K562 (cell line): ENCODE data around the gene STXBP4. TPM values are rescaled to one million over a fixed set of nuclear protein-coding genes. Genes with fewer than 3 reads are reported as not detected.

ENCODE experiments used
- EHMT2 ChIP-seq: fragments of 450-650 bp; IDR thresholded peaks from 2 replicates; pipeline ENCODE4 v1.6.1; 2018; ENCODE audit warnings: antibody characterized with exemption
- ETV1 ChIP-seq: fragments of 450-650 bp; conservative IDR thresholded peaks from 2 replicates; pipeline ENCODE4 v1.6.1; 2016; ENCODE audit warnings: missing genetic modification characterization, control low read depth, low read depth, missing compliant biosample characterization
- GTF2E2 ChIP-seq: fragments of 200-800 bp; sonication (Bioruptor generic); IDR thresholded peaks from 2 replicates; pipeline ENCODE4 v1.6.1; 2016; ENCODE audit warnings: missing genetic modification characterization, missing compliant biosample characterization
- GTF2F1 ChIP-seq: IDR thresholded peaks from 2 replicates; pipeline ENCODE4 v1.6.1; 2011; ENCODE audit warnings: low read depth, low read length, improper control_type of control experiment
- PML ChIP-seq: IDR thresholded peaks from 2 replicates; pipeline ENCODE4 v1.6.1; 2012; ENCODE audit warnings: low read length, inconsistent platforms
- RBM17 ChIP-seq: fragments of 200-400 bp; formaldehyde crosslinking; IDR thresholded peaks from 2 replicates; pipeline ENCODE4 v1.6.1; 2017; ENCODE audit warnings: low read depth, mild to moderate bottlenecking, low read length, borderline replicate concordance
- SRF ChIP-seq, 2 experiments: fragments of 250-450, 450-650 bp in 1 of 2; sonication (Bioruptor Pico) in 1 of 2; sonication (generic) in 1 of 2; formaldehyde crosslinking; IDR thresholded peaks; 2 replicates each; pipeline versions ENCODE4 v1.5.0 to v1.5.1; 2020 to 2022; ENCODE audit warnings: mild to moderate bottlenecking in 1 of 2, missing genetic modification reagents in 1 of 2
- TCF7 ChIP-seq: sonication (generic); IDR thresholded peaks from 2 replicates; pipeline ENCODE4 v1.6.1; 2016; ENCODE audit warnings: antibody characterized with exemption, borderline replicate concordance
- ZBTB40 ChIP-seq, 2 experiments: fragments of 450-650 bp in 1 of 2; sonication (generic) in 1 of 2; formaldehyde crosslinking in 1 of 2; IDR thresholded peaks; 2 replicates each; pipeline versions ENCODE4 v1.7.1 to v1.9.0; 2016 to 2022; ENCODE audit warnings: inconsistent platforms in 1 of 2, mild to moderate bottlenecking in 1 of 2, missing genetic modification reagents in 1 of 2
- ZBTB7A ChIP-seq: IDR thresholded peaks from 2 replicates; pipeline ENCODE4 v1.6.1; 2011; ENCODE audit warnings: low read depth, mild to moderate bottlenecking, low read length, moderate library complexity, borderline replicate concordance; ENCODE audit not compliant: control insufficient read depth
- ZNF592 ChIP-seq: fragments of 450-650 bp; IDR thresholded peaks from 2 replicates; pipeline ENCODE4 v1.6.1; 2017; ENCODE audit warnings: antibody characterized with exemption, mild to moderate bottlenecking
- polyA plus RNA-seq, 8 experiments: library from polyadenylated mRNA; depleted of rRNA in 4 of 8; stranded (reverse) in 5 of 8; unstranded in 3 of 8; fragments of >200 nt; fragmentation: Nextera tagmentation in 2 of 8; fragmentation: Illumina TruSeq in 1 of 8; extraction: Ambion mirVana in 2 of 8; extraction: Trizol in 1 of 8; gene quantifications; 2 replicates each; pipeline versions ENCODE4 v1.2.1 to v1.2.3, GENCODE V29; 2011 to 2014; ENCODE audit warnings: inconsistent platforms in 1 of 8, missing spikeins in 1 of 8
- total RNA-seq, 7 experiments: library from RNA; depleted of rRNA in 6 of 7; stranded (reverse); fragments of >200 nt in 6 of 7; fragmentation: Illumina TruSeq in 2 of 7; extraction: Trizol in 2 of 7; gene quantifications; 2 replicates each; pipeline versions ENCODE4 v1.2.1 to v1.2.3, GENCODE V29; 2011 to 2021; ENCODE audit warnings: low replicate concordance in 1 of 7
- TF ChIP-seq, protein P1 (sequence below): fragments of 450-650 bp; formaldehyde crosslinking; IDR thresholded peaks from 2 replicates; pipeline ENCODE4 v1.4.0; 2022; ENCODE audit warnings: mild to moderate bottlenecking, moderate library complexity

Gene STXBP4
- total and polyA plus RNA-seq, 9 of the 15 experiments (the other 6 are each of a cell fraction or from before 2014, with no cell fraction given) = 11.6 to 23.2 (median 18.5) TPM

DNA sequence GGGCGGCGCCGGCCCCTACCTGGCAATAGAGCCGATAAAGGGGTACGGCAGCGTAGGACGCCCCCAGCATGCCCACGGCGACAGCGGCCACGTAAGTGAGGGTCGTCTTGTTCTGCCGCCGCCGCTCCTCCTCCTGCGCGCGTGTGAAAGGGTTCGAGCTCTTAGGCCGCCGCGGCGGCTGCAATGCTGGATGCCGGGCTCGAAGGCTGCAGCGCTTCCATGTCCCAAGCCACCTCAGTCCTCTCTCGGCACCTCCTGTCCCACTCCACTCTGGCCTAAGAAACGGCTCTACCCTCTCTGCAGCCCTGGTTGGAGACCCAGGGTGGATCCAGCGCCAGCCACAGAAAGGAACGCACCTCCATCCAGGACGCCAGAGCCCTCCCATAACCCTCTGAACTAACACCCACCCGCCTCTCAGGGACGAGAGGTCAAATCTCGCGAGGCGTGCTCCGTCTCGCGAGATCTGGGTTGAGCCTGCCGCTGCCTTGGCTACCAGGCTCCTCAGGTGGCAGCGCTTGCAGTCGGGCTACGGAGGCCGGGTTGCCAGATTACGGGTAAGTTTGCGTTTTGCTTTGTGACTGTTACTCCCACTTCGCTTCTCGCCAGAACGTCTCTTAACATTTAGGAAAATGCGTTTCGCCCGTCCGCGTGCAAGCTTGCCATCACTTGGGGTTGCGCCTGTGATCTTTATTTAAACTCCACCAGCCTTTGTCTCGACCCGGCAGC, at the start of gene STXBP4, which contains the start of gene COX11 (continued):
- TF ChIP-seq RBM17 = no peak
- TF ChIP-seq GTF2E2 (tag) = no peak
- no peak for TF ChIP-seq EHMT2
- peak; percentile 64; the same call in 1 of the 2 replicates for TF ChIP-seq PML
- TF ChIP-seq ETV1 = no peak
- TF ChIP-seq ZBTB7A = peak; percentile 84; the same call in 1 of the 2 replicates
- no peak for TF ChIP-seq GTF2F1
- TF ChIP-seq TCF7 = no peak
- TF ChIP-seq SRF (CRISPR knock-in tag; IDR thresholded peaks at IDR 0.05) = no peak
- TF ChIP-seq ZBTB40 (IDR thresholded peaks at IDR 0.05) = peak; percentile 79
- no peak for TF ChIP-seq ZBTB40 (CRISPR knock-in tag; IDR thresholded peaks at IDR 0.05)
- TF ChIP-seq ZNF592 = no peak
- TF ChIP-seq, protein P1, sequence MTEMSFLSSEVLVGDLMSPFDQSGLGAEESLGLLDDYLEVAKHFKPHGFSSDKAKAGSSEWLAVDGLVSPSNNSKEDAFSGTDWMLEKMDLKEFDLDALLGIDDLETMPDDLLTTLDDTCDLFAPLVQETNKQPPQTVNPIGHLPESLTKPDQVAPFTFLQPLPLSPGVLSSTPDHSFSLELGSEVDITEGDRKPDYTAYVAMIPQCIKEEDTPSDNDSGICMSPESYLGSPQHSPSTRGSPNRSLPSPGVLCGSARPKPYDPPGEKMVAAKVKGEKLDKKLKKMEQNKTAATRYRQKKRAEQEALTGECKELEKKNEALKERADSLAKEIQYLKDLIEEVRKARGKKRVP (CRISPR knock-in tag) = no peak
